ENCODE results near the gene GCK.

GCK gene

DNA sequence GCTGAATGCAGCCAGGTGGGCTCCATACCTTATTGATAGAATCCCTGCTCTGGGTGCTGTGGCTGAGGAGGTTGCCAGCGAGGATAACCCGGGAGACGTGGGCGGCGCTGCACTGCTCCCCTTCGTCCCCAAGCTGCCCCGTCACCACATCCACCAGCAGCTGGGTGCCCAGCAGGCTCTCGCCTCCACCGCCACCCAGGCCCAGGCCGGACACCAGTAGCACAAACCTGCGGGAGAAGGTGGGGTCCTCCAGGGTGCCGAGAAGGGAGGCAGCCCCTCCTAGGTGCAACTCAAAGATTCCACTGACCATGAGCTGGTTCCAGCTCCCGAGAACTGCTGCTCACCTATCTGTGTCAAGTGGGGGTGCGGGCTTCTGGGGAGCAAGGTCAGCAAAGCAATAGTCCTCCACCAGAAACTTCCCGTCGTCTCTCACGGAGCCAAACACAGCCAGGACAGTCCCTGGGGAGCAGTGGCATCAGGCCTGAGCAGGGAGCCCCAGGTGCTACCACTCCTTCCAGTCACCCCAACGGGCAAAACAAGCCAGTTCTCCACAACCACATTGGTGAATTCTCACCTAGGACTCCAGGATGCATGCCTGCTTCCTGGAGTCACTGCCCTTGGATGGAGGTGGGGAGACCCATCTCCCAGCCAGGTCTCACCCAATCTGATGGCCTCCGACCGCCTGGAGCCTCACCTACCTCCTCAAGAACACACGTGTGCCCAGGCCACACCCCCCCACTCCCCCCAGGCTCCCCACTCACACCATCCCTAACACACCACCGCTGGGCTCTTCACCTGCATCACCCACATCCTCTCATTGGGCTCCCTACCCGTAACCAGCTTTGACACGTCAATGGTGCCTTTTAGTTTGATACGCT is 72.2 kb downstream of the GCK start:
- Histone ChIP-seq H3K4me1 (ENCODE audit: control insufficient read depth, insufficient read depth, low read length) (no peaks in the 10 kb centered on the region), H3K36me3 (ENCODE audit: control insufficient read depth, insufficient read depth, low read length) (peaks cover 19% of the 10 kb centered on the region), H3K27ac (ENCODE audit: low read depth, low read length) (no peak overlapping the region), H3K27me3 (ENCODE audit: control insufficient read depth, insufficient read depth, low read length) (no peaks in the 10 kb centered on the region), H3K9ac (ENCODE audit: low read length) (no peak overlapping the region), H3K4me3 (ENCODE audit: low read length) (no peak overlapping the region)

DNA sequence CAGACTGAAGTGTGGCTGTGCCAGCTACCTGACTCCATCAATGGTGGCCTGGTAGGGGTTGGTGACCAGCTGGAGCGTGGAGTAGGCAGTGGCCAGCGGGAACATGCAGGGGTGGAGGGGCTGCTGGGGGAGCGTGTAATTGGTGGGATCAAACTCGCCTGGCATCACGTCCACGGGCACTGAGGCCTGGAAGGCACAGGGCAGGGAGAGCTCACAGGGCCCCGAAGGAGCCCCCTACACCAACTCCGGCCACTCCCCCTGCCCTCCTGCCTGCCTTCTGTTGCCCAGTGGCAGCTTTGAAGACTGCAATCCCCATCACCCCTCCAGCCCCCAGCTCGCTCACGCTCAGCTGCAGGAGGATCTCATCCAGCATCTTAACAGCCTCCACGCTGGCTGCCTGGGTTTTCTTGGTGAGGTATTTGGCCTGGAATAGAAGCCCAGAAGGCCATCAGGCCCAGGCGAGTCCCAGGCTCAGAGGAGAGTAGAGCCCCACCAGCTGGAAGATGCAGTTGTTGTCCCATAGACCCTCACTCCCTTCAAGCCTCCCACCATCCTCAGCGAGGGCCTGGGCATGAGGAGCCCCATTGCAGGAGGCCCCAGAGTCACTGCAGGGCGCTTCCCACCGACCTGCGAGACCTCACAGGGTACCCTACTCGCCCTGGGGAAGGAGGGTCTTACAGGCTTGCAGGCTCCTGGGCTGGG is 73.0 kb downstream of the GCK start:
- Histone ChIP-seq H3K27me3 (ENCODE audit: control insufficient read depth, insufficient read depth, low read length) (no peaks in the 10 kb centered on the region), H3K36me3 (ENCODE audit: control insufficient read depth, insufficient read depth, low read length) (peaks cover 19% of the 10 kb centered on the region), H3K9ac (ENCODE audit: low read length) (no peak overlapping the region), H3K27ac (ENCODE audit: low read depth, low read length) (no peak overlapping the region), H3K4me1 (ENCODE audit: control insufficient read depth, insufficient read depth, low read length) (no peaks in the 10 kb centered on the region), H3K4me3 (ENCODE audit: low read length) (no peak overlapping the region)

DNA sequence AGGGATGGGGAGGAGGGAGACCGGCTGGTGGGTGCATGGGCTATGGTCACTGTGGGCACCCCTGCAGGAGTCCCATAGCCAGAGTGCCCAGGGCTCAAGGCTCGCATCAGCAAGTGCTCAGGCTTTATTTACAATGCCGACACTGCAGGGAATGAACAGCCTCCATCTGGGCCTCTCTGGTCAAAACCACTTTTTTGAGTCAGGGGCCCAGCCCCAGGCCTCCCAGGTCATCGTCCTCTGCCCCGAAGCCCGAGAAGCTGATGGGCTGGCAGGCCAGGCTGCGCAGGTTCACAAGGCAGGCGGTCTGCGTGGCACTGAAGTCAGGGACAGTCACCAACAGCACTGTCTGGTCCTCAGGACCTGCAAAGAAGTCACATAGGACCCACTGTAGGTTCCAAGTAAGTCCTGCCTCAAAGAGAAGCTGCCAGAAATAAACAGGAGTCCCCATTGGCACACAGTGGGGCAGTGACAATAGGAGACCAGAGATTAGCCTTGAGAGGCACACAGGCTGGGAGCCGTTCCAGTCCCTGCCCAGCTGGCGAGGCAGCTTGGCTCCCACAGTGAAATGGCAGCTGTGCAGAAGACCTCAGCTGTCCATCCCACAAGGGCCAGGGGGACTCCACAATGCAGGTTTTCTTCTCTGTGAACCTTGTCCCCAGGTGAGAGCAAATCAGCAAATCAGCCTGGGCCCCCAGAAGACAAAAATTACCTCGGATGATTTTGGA is 74.5 kb downstream of the GCK start:
- no peak overlapping the region for H3K27ac ChIP-seq (ENCODE audit: low read depth, low read length)
- H3K4me1 ChIP-seq (ENCODE audit: control insufficient read depth, insufficient read depth, low read length), result no peaks in the 10 kb centered on the region
- H3K9ac ChIP-seq (ENCODE audit: low read length), result no peak overlapping the region
- no peaks in the 10 kb centered on the region for H3K27me3 ChIP-seq (ENCODE audit: control insufficient read depth, insufficient read depth, low read length)
- peaks cover 13% of the 10 kb centered on the region for H3K36me3 ChIP-seq (ENCODE audit: control insufficient read depth, insufficient read depth, low read length)
- no peak overlapping the region for H3K4me3 ChIP-seq (ENCODE audit: low read length)

DNA sequence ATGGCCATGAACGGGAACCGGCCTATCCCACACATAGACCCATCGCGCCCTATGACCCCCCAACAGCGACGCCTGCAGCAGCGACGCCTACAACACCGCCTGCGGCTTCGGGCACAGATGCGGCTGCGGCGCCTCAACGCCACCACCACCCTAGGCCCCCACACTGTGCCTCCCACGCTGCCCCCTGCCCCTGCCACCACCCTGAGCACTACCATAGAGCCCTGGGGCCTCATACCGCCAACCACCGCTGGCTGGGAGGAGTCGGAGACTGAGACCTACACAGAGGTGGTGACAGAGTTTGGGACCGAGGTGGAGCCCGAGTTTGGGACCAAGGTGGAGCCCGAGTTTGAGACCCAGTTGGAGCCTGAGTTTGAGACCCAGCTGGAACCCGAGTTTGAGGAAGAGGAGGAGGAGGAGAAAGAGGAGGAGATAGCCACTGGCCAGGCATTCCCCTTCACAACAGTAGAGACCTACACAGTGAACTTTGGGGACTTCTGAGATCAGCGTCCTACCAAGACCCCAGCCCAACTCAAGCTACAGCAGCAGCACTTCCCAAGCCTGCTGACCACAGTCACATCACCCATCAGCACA is 75.4 kb downstream of the GCK start:
- peaks cover 11% of the 10 kb centered on the region for H3K36me3 ChIP-seq (ENCODE audit: control insufficient read depth, insufficient read depth, low read length)
- H3K9ac ChIP-seq (ENCODE audit: low read length), result no peak overlapping the region
- no peak overlapping the region for H3K4me3 ChIP-seq (ENCODE audit: low read length)
- no peak overlapping the region for H3K27ac ChIP-seq (ENCODE audit: low read depth, low read length)
- H3K4me1 ChIP-seq (ENCODE audit: control insufficient read depth, insufficient read depth, low read length), result no peaks in the 10 kb centered on the region
- no peaks in the 10 kb centered on the region for H3K27me3 ChIP-seq (ENCODE audit: control insufficient read depth, insufficient read depth, low read length)

DNA sequence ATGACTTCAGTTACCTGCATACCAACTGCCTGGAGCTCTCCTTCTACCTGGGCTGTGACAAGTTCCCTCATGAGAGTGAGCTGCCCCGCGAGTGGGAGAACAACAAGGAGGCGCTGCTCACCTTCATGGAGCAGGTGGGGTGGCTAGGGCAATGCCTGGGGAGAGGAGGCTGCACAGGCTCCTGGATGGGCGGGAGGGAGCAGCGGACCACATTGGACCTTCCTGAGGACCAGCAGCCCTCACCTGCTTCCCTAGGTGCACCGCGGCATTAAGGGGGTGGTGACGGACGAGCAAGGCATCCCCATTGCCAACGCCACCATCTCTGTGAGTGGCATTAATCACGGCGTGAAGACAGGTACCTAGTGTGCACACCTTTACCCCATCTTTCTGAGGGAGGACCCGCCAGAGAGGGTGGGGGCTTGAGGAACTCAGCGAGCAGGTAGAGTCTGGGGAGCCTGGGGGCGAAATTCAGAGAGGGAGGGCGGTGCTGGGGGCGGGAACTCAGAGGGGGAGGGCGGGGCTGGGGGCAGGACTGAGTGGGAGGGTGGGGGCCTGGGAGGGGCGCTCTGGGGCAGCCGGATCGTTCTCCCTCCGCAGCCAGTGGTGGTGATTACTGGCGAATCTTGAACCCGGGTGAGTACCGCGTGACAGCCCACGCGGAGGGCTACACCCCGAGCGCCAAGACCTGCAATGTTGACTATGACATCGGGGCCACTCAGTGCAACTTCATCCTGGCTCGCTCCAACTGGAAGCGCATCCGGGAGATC is 76.1 kb downstream of the GCK start:
- Histone ChIP-seq H3K4me1 (ENCODE audit: control insufficient read depth, insufficient read depth, low read length) (no peaks in the 10 kb centered on the region), H3K36me3 (ENCODE audit: control insufficient read depth, insufficient read depth, low read length) (peaks cover 11% of the 10 kb centered on the region), H3K27ac (ENCODE audit: low read depth, low read length) (no peak overlapping the region)

DNA sequence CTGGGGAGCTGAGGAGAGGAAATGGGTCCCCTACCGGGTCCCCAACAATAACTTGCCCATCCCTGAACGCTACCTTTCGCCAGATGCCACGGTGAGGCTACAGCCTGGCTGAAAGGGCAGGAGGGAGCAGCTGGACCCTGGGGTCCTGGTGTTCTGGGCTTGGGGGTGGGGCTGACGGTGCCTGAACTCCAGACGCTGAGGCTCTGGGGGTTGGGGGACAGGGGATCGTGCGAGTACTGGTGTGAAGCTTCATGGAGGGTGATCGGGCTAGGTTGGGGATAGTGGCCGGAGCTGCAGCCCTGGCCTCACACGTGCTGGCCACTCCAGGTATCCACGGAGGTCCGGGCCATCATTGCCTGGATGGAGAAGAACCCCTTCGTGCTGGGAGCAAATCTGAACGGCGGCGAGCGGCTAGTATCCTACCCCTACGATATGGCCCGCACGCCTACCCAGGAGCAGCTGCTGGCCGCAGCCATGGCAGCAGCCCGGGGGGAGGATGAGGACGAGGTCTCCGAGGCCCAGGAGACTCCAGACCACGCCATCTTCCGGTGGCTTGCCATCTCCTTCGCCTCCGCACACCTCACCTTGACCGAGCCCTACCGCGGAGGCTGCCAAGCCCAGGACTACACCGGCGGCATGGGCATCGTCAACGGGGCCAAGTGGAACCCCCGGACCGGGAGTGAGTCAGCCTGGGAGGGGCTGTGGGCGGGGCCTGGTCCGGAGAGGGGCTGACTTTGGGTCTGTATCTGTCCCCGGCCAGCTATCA is 76.8 kb downstream of the GCK start:
- Histone ChIP-seq H3K27me3 (ENCODE audit: control insufficient read depth, insufficient read depth, low read length) (no peaks in the 10 kb centered on the region), H3K4me1 (ENCODE audit: control insufficient read depth, insufficient read depth, low read length) (no peaks in the 10 kb centered on the region), H3K4me3 (ENCODE audit: low read length) (no peak overlapping the region), H3K27ac (ENCODE audit: low read depth, low read length) (no peak overlapping the region), H3K36me3 (ENCODE audit: control insufficient read depth, insufficient read depth, low read length) (peaks cover 11% of the 10 kb centered on the region), H3K9ac (ENCODE audit: low read length) (no peak overlapping the region)

More for the DNA sequence above, 76.1 kb downstream of the GCK start:
- Histone ChIP-seq H3K9ac (ENCODE audit: low read length) (no peak overlapping the region), H3K4me3 (ENCODE audit: low read length) (no peak overlapping the region), H3K27me3 (ENCODE audit: control insufficient read depth, insufficient read depth, low read length) (no peaks in the 10 kb centered on the region)

DNA sequence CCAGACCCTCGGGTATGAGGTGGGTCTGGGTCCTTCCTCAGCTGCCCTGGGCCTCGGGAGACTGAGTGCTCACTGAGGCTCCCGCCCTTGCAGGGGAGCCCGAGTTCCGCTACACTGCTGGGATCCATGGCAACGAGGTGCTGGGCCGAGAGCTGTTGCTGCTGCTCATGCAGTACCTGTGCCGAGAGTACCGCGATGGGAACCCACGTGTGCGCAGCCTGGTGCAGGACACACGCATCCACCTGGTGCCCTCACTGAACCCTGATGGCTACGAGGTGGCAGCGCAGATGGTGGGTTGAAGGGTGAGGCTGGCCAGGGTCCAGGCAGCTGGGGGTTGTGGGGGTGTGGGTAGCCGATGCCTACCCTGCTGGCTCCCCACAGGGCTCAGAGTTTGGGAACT is 77.5 kb downstream of the GCK start:
- H3K36me3 ChIP-seq (ENCODE audit: control insufficient read depth, insufficient read depth, low read length), result peaks cover 6% of the 10 kb centered on the region
- no peak overlapping the region for H3K9ac ChIP-seq (ENCODE audit: low read length)
- H3K4me3 ChIP-seq (ENCODE audit: low read length), result no peak overlapping the region
- H3K27ac ChIP-seq (ENCODE audit: low read depth, low read length), result no peak overlapping the region
- no peaks in the 10 kb centered on the region for H3K4me1 ChIP-seq (ENCODE audit: control insufficient read depth, insufficient read depth, low read length)
- H3K27me3 ChIP-seq (ENCODE audit: control insufficient read depth, insufficient read depth, low read length), result no peaks in the 10 kb centered on the region

DNA sequence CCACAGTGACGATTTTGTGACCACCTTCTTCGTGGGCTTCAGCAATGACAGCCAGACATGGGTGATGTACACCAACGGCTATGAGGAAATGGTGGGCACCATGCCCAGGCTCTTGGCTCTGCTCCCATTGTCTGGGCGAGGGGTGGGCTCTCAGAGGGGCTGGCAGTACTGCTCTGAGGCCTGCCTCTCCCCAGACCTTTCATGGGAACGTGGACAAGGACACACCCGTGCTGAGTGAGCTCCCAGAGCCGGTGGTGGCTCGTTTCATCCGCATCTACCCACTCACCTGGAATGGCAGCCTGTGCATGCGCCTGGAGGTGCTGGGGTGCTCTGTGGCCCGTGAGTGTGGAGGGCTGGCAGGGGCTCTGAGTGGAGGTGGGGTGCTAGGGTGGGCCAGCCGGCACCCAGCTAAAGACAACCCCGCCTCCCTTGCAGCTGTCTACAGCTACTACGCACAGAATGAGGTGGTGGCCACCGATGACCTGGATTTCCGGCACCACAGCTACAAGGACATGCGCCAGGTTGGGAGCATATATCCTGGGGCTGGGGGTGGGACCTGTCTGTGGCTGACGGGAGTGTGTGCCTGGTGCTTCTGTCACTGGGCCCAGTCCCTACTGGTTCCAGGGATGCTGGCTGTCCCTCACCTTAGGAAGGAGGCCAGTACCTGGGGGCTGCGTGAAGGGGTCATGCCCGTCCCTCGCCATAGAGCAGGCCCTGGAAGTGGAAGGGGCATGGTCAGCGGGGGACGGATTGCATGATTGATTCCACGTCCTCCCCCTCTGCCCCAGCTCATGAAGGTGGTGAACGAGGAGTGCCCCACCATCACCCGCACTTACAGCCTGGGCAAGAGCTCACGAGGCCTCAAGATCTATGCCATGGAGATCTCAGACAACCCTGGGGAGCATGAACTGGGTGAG is 78.3 kb downstream of the GCK start:
- Histone ChIP-seq H3K4me3 (ENCODE audit: low read length) (no peak overlapping the region), H3K4me1 (ENCODE audit: control insufficient read depth, insufficient read depth, low read length) (no peaks in the 10 kb centered on the region), H3K9ac (ENCODE audit: low read length) (no peak overlapping the region), H3K27ac (ENCODE audit: low read depth, low read length) (no peak overlapping the region), H3K36me3 (ENCODE audit: control insufficient read depth, insufficient read depth, low read length) (peaks cover 6% of the 10 kb centered on the region), H3K27me3 (ENCODE audit: control insufficient read depth, insufficient read depth, low read length) (no peaks in the 10 kb centered on the region)

DNA sequence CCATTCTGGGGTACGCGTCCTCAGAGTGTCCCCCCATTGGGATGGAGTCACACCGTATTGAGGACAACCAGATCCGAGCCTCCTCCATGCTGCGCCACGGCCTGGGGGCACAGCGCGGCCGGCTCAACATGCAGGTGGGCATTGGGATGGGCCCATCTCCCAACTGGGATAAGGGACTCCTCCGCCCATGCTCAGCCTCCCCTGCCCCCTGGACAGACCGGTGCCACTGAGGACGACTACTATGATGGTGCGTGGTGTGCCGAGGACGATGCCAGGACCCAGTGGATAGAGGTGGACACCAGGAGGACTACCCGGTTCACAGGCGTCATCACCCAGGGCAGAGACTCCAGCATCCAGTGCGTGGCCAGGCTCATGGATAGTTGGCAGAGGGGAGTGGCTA is 79.2 kb downstream of the GCK start:
- Histone ChIP-seq H3K36me3 (ENCODE audit: control insufficient read depth, insufficient read depth, low read length) (peaks cover 3% of the 10 kb centered on the region), H3K4me1 (ENCODE audit: control insufficient read depth, insufficient read depth, low read length) (peaks cover 3% of the 10 kb centered on the region), H3K9ac (ENCODE audit: low read length) (no peak overlapping the region)

DNA sequence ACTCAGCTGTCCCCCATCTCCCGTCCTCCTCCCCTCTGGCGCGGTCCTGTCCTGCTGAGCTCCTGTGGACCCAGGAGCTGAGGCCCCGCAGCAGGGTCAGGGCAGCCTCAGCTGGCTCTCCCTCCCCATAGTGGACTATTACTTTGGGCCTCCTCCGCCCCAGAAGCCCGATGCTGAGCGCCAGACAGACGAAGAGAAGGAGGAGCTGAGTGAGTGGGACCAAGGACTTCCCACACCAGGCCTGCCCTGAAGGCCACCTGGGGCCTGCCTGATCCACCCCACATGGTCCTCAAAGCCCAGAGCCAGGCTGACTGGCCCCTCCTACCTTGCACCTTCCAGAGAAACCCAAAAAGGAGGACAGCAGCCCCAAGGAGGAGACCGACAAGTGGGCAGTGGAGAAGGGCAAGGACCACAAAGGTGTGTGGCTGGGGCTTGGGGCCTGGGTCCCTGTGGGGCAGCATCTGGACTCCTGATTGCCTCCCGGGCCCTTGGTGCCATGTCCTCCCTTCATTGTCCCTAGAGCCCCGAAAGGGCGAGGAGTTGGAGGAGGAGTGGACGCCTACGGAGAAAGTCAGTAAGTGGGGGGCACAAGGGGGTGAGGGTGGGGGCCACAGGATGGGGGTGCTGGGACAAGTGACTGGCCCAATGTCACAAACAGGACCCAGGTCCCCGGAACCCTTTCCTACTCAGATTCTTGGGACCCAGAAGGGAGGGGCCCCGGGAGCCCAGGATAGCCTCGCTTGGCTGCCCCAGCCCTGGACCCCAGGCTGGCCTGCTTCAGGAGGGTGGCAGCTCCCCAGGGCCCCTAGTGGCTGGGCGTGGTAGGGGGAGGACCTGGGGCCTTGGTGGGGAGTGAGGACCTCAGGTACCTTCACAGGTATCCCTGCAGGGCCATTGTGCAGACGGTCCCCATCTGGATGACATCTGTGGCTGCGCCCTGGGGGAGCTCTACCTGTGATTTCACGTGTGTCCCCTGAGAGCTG is 80.2 kb downstream of the GCK start:
- no peak overlapping the region for H3K4me3 ChIP-seq (ENCODE audit: low read length)
- peaks cover 4% of the 10 kb centered on the region for H3K4me1 ChIP-seq (ENCODE audit: control insufficient read depth, insufficient read depth, low read length)
- H3K27me3 ChIP-seq (ENCODE audit: control insufficient read depth, insufficient read depth, low read length), result no peaks in the 10 kb centered on the region
- peaks cover 1% of the 10 kb centered on the region for H3K36me3 ChIP-seq (ENCODE audit: control insufficient read depth, insufficient read depth, low read length)
- H3K9ac ChIP-seq (ENCODE audit: low read length), result no peak overlapping the region
- no peak overlapping the region for H3K27ac ChIP-seq (ENCODE audit: low read depth, low read length)

More for the DNA sequence above, 79.2 kb downstream of the GCK start:
- no peaks in the 10 kb centered on the region for H3K27me3 ChIP-seq (ENCODE audit: control insufficient read depth, insufficient read depth, low read length)
- H3K4me3 ChIP-seq (ENCODE audit: low read length), result no peak overlapping the region
- H3K27ac ChIP-seq (ENCODE audit: low read depth, low read length), result no peak overlapping the region

All from rectal smooth muscle tissue (tissue), 1 donor.